Anterior cingulate cortex (tissue), 58 donors: ENCODE measurements around the gene SLC17A9.

Experiments
- DNase-seq, 58 donors: peaks; one replicate each; lab custom pipeline; 2025; lab: John Stamatoyannopoulos, UW

SLC17A9 gene

GRCh38 chr20:63013207-63013606, 60.7 kb downstream of the SLC17A9 start:
- no peak for DNase-seq

GRCh38 chr20:63014287-63014686, 61.8 kb downstream of the SLC17A9 start:
- no peak for DNase-seq

GRCh38 chr20:63014710-63015109, 62.2 kb downstream of the SLC17A9 start:
- DNase-seq = no peak

- DNase-seq = no peak
These were observed 62.7 kb downstream of the SLC17A9 start for GRCh38 chr20:63015147-63015661.

- no peak for DNase-seq
These were observed 63.3 kb downstream of the SLC17A9 start for GRCh38 chr20:63015662-63016361.

GRCh38 chr20:63016514-63017075, 64.1 kb downstream of the SLC17A9 start:
- no peak for DNase-seq

GRCh38 chr20:63017076-63017825, 64.7 kb downstream of the SLC17A9 start:
- no peak for DNase-seq

- DNase-seq = no peak
These were observed 65.4 kb downstream of the SLC17A9 start for GRCh38 chr20:63017826-63018411.
